Measurements from ENCODE around the gene GPC5.

GRCh38 chr13:91764527-91764926 lies 366.1 kb downstream of the GPC5 start:
- TF ChIP-seq CTCF (IDR thresholded peaks at IDR 0.05; ENCODE audit: insufficient read depth, low read length, poor library complexity, severe bottlenecking) (no peak), EZH2phosphoT487 (conservative IDR thresholded peaks at IDR 0.05; ENCODE audit: low read length) (no peak)

All from SU-DHL-6 (cell line).